ENCODE measurements around the gene PPIL1. TPM values are rescaled to one million over a fixed set of nuclear protein-coding genes. Genes with fewer than 3 reads are reported as not detected.

Gene PPIL1
- total RNA-seq, 1 donor from 2014 or later: 82.8 TPM

- H3K9me3 Mint-ChIP-seq: no peaks in the 10 kb centered on the region
- peaks cover 2% of the 10 kb centered on the region for H3K36me3 Mint-ChIP-seq (ENCODE audit: low read depth)
- H3K27ac Mint-ChIP-seq (ENCODE audit: unreplicated experiment): peak overlapping the region; percentile 100
- H3K4me1 Mint-ChIP-seq: peaks cover 37% of the 10 kb centered on the region
- no peak for TF ChIP-seq CTCF (conservative IDR thresholded peaks at IDR 0.05)
- peak overlapping the region; percentile 99 for H3K4me3 Mint-ChIP-seq
- peaks cover 28% of the 10 kb centered on the region for H3K27me3 Mint-ChIP-seq (ENCODE audit: low read depth)
- no peak for DNase-seq (ENCODE audit: low read depth, low spot score)
Observed at GRCh38 chr6:36875250-36875633, 639 bp upstream of the PPIL1 start.

- TF ChIP-seq CTCF (conservative IDR thresholded peaks at IDR 0.05): no peak
- Mint-ChIP-seq H3K27ac (ENCODE audit: unreplicated experiment) (peak overlapping the region; percentile 100), H3K4me1 (peaks cover 40% of the 10 kb centered on the region), H3K27me3 (ENCODE audit: low read depth) (peaks cover 16% of the 10 kb centered on the region), H3K4me3 (peak overlapping the region; percentile 99), H3K36me3 (ENCODE audit: low read depth) (peaks cover 2% of the 10 kb centered on the region), H3K9me3 (no peaks in the 10 kb centered on the region)
- DNase-seq (ENCODE audit: low read depth, low spot score): no peak
Observed at GRCh38 chr6:36873612-36874442, 776 bp downstream of the PPIL1 start.

- no peaks in the 10 kb centered on the region for H3K9me3 Mint-ChIP-seq
Observed at GRCh38 chr6:36873115-36873514, 1.5 kb downstream of the PPIL1 start.

GRCh38 chr6:36871686-36872085 lies 2.9 kb downstream of the PPIL1 start:
- TF ChIP-seq CTCF (conservative IDR thresholded peaks at IDR 0.05): no peak
- Mint-ChIP-seq H3K4me1 (peaks cover 48% of the 10 kb centered on the region), H3K27ac (ENCODE audit: unreplicated experiment) (no peak overlapping the region), H3K9me3 (no peaks in the 10 kb centered on the region), H3K36me3 (ENCODE audit: low read depth) (peaks cover 2% of the 10 kb centered on the region), H3K27me3 (ENCODE audit: low read depth) (no peaks in the 10 kb centered on the region), H3K4me3 (peak overlapping the region; percentile 54)
- no peak for DNase-seq (ENCODE audit: low read depth, low spot score)

More at GRCh38 chr6:36873115-36873514, 1.5 kb downstream of the PPIL1 start:
- H3K27me3 Mint-ChIP-seq (ENCODE audit: low read depth): peaks cover 10% of the 10 kb centered on the region
- peak overlapping the region; percentile 99 for H3K4me3 Mint-ChIP-seq
- DNase-seq (ENCODE audit: low read depth, low spot score): no peak
- peaks cover 2% of the 10 kb centered on the region for H3K36me3 Mint-ChIP-seq (ENCODE audit: low read depth)
- peaks cover 42% of the 10 kb centered on the region for H3K4me1 Mint-ChIP-seq
- peak overlapping the region; percentile 1 for H3K27ac Mint-ChIP-seq (ENCODE audit: unreplicated experiment)
- TF ChIP-seq CTCF (conservative IDR thresholded peaks at IDR 0.05): no peak

- Mint-ChIP-seq H3K9me3 (no peaks in the 10 kb centered on the region), H3K27ac (ENCODE audit: unreplicated experiment) (no peak overlapping the region), H3K4me1 (peaks cover 26% of the 10 kb centered on the region), H3K4me3 (peak overlapping the region; percentile 15), H3K27me3 (ENCODE audit: low read depth) (no peaks in the 10 kb centered on the region), H3K36me3 (ENCODE audit: low read depth) (peaks cover 7% of the 10 kb centered on the region)
- TF ChIP-seq CTCF (conservative IDR thresholded peaks at IDR 0.05): no peak
- no peak for DNase-seq (ENCODE audit: low read depth, low spot score)
Observed at GRCh38 chr6:36867471-36868224, 7.0 kb downstream of the PPIL1 start.
